Vagina (tissue), 2 donors: ENCODE data around the gene PRKAR1B. TPM values are rescaled to one million over a fixed set of nuclear protein-coding genes. Genes with fewer than 3 reads are reported as not detected.

Experiments used
- DNase-seq, 2 donors: peaks; one replicate each; pipeline ENCODE4 v3.0.0-alpha.2; 2017; ENCODE audit errors: extremely low spot score in 2 of 2
- H3K27ac ChIP-seq: fragments of 200-600 bp; sonication (generic); one replicate; pipeline ENCODE4 v1.5.1; 2019
- H3K27me3 ChIP-seq: fragments of 200-600 bp; sonication (generic); one replicate; pipeline ENCODE4 v1.5.1; 2019
- H3K36me3 ChIP-seq, 2 donors: fragments of 200-600 bp; sonication (generic); one replicate each; pipeline ENCODE4 v1.5.1; 2017 to 2019
- H3K4me1 ChIP-seq: fragments of 200-600 bp; sonication (generic); one replicate; pipeline ENCODE4 v1.5.1; 2019
- H3K4me3 ChIP-seq, 2 donors: fragments of 200-600 bp; sonication (generic); 1 replicate in 1 of 2; 2 replicates in 1 of 2; pipeline ENCODE4 v1.5.1; 2016 to 2019
- H3K9me3 ChIP-seq: fragments of 200-600 bp; sonication (generic); one replicate; pipeline ENCODE4 v1.5.1; 2019
- POLR2A ChIP-seq, 2 donors: fragments of 450-650 bp; IDR thresholded peaks; one replicate each; pipeline ENCODE4 v1.6.1; 2017; ENCODE audit warnings: antibody characterized with exemption in 2 of 2, mild to moderate bottlenecking in 2 of 2, moderate library complexity in 2 of 2
- POLR2AphosphoS5 ChIP-seq, 2 donors: sonication (generic); formaldehyde crosslinking; IDR thresholded peaks; one replicate each; pipeline ENCODE4 v1.9.0; 2017; ENCODE audit warnings: antibody characterized with exemption in 2 of 2, mild to moderate bottlenecking in 2 of 2, low read depth in 1 of 2; ENCODE audit not compliant: insufficient read depth in 1 of 2
- intact Hi-C: fragments of 100-400 bp; cut with DNase I; formaldehyde crosslinking; loops from one replicate; pipeline ENCODE4 v1.15.1; 2023
- total RNA-seq: library from RNA; depleted of rRNA; stranded (reverse); fragments of >200 nt; gene quantifications from one replicate; pipeline ENCODE4 v1.2.3, GENCODE V29; 2016
- TF ChIP-seq, protein P1 (sequence below), 3 experiments: fragments of 450-650 bp in 2 of 3; fragments of 200-600 bp in 1 of 3; sonication (generic) in 1 of 3; IDR thresholded peaks; one replicate each; pipeline ENCODE4 v1.5.1; 2017 to 2019; ENCODE audit warnings: antibody characterized with exemption in 3 of 3, mild to moderate bottlenecking in 2 of 3, moderate library complexity in 2 of 3

PRKAR1B gene
- total RNA-seq, 1 donor from 2014 or later, result 31.4 TPM

DNA sequence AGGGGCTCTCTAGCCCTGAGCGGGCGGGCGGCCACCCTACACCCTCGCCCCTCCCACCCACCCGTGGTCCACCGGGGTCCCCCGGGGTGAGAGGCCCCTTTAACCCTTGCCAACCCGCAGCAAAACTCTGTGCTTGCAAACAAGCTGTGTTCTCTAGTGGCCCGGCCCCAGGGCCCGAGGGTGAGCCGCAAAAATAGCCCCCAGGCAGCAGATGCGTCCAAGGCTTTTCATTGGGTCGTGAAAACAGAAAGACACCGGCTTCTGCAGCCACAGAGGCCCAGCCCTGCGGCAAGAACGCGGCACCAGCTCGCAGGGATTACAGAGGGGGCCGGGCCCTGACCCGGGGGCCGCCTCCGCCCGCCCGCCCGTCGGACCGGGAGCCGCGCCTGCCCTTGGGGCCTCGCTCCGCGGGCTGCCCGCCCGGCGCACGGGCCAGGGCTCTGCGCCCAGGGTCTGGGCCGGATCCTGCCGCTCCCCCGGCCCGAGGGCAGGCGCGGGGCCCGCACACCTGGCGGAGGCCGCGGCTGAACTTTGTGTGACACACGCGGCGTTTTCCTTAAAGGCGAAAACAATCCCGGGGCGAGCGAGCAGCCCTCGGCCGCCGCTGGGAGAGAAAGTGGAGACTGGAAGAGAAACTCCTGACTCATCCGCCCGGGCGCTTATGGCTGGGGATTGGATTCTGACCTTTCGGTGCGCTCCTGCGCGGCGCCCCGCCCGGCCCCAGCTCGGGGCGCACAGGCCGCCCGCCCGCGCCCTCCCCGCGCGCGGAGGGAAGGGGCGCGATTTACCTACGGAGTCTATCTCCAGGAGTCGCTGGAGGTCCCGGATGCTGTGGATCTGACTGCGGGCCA lies 210.2 kb downstream of the PRKAR1B start:
- no peak for DNase-seq
- Histone ChIP-seq H3K27me3 (peaks cover 4% of the 10 kb centered on the region), H3K27ac (peak overlapping the region; percentile 85), H3K4me3 (peak overlapping the region; percentile 57 to 63), H3K4me1 (peaks cover 73% of the 10 kb centered on the region), H3K36me3 (no peaks in the 10 kb centered on the region), H3K9me3 (no peaks in the 10 kb centered on the region)
- intact Hi-C loops, result loop anchor here (5.0 kb wide), 2 partner anchors 185 to 255 kb away; no protein-coding TSS in a partner anchor
- no peak for TF ChIP-seq POLR2A (IDR thresholded peaks at IDR 0.05)
- no peak for TF ChIP-seq POLR2AphosphoS5 (IDR thresholded peaks at IDR 0.05; ENCODE audit: insufficient read depth in 1 of 2, low read depth in 1 of 2)

DNA sequence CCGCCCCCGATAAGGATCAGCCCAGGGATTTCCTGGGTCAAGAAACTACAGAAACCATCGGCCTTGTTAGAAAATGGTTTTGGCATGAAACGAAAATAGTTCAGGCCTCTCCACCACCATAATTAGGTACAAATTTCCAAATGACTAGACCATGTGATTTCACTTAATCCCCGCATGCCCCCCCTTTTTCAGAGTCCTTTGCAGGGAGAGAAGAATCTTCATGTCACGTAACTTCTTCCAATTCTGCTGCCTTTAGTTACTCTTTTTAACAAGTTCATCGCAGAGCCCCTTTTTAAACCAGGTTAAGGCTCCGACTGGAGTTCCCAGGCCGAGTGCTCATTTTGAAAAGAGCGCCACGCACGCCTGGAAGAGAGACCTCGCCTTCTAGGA lies 210.9 kb downstream of the PRKAR1B start:
- no peak for DNase-seq
- Histone ChIP-seq H3K9me3 (no peaks in the 10 kb centered on the region), H3K4me1 (peaks cover 67% of the 10 kb centered on the region), H3K27ac (peak overlapping the region; percentile 85), H3K27me3 (no peaks in the 10 kb centered on the region), H3K36me3 (no peaks in the 10 kb centered on the region), H3K4me3 (peak overlapping the region; percentile 57 to 63)
- intact Hi-C loops, result loop anchor here (5.0 kb wide), 2 partner anchors 184 to 256 kb away; no protein-coding TSS in a partner anchor
- TF ChIP-seq, protein P1, sequence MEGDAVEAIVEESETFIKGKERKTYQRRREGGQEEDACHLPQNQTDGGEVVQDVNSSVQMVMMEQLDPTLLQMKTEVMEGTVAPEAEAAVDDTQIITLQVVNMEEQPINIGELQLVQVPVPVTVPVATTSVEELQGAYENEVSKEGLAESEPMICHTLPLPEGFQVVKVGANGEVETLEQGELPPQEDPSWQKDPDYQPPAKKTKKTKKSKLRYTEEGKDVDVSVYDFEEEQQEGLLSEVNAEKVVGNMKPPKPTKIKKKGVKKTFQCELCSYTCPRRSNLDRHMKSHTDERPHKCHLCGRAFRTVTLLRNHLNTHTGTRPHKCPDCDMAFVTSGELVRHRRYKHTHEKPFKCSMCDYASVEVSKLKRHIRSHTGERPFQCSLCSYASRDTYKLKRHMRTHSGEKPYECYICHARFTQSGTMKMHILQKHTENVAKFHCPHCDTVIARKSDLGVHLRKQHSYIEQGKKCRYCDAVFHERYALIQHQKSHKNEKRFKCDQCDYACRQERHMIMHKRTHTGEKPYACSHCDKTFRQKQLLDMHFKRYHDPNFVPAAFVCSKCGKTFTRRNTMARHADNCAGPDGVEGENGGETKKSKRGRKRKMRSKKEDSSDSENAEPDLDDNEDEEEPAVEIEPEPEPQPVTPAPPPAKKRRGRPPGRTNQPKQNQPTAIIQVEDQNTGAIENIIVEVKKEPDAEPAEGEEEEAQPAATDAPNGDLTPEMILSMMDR (IDR thresholded peaks at IDR 0.05), result no peak
- TF ChIP-seq POLR2AphosphoS5 (IDR thresholded peaks at IDR 0.05; ENCODE audit: insufficient read depth in 1 of 2, low read depth in 1 of 2) (no peak), POLR2A (IDR thresholded peaks at IDR 0.05) (no peak)

DNA sequence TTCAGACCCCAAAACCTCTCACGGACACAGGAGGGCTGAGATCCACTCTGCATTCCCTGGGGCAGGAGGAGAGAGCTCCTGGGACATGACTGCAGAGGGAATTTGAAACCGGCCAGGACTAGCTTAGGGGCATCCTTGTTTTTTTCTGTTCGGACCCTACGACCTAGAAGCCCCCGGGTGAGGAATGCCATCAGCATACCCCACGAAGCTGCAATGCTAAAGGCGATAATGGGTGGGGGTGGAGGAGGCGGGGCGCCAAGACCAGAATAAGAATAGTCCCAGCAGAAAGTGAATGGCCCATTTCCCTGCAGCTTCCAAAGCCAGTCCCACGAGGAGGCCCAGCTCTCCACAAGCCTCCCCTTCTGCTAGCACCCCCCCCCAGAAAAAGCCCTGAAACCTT lies 211.5 kb downstream of the PRKAR1B start:
- Histone ChIP-seq H3K9me3 (no peaks in the 10 kb centered on the region), H3K27me3 (no peaks in the 10 kb centered on the region), H3K4me1 (peaks cover 61% of the 10 kb centered on the region), H3K27ac (peak overlapping the region; percentile 85), H3K4me3 (peak overlapping the region in 1 of 2 donors; percentile 63), H3K36me3 (no peaks in the 10 kb centered on the region)
- intact Hi-C loops, result loop anchor here (5.0 kb wide), 2 partner anchors 183 to 257 kb away; no protein-coding TSS in a partner anchor
- TF ChIP-seq, protein P1 (IDR thresholded peaks at IDR 0.05), result no peak
- TF ChIP-seq POLR2AphosphoS5 (IDR thresholded peaks at IDR 0.05; ENCODE audit: insufficient read depth in 1 of 2, low read depth in 1 of 2) (no peak), POLR2A (IDR thresholded peaks at IDR 0.05) (no peak)
- no peak for DNase-seq

DNA sequence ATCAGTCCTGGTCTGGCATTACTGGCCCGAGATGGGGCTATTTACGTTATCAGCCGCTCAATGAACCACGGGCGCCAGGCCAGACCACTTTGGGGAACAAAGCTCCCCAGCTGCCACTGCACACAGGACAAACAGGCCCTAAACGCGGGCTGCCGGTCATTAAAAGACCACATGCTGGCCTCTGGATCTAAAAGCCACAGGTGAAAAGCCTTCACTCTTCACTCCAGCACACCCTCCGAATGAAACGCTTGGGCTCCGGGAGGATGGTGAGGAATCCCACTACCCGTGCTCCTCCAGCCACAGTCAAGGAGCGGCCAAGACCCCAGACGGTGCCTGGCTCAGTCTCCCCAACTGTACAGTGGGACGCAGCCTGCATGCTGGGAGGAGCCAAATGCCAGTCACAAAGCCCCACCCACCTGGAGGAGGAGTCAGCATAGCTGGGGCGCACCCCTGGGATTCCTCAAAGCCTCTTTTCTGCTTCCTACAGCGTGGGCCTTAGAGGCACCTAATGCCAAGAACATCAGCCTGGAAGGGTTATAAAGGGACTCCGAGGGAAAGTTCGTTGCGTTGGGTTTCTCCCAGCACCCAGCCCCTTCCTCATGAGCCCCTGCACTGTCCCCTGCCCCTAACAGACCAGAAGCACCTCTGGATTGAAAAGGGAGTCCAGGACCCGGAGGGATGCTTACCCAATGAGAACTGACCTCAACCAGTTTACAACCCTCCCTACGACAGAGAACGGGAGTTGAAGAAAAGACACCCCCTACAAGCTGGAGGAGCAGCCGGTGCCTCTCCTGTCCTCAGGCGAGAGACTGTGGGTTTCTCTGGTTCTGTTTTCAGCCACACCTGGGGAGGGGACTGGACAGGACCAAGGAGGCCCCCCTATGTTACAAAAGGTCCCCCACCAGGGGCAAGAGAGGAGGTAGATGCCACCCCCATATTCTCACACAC lies 212.2 kb downstream of the PRKAR1B start:
- intact Hi-C loops, result loop anchor here (5.0 kb wide), 2 partner anchors 183 to 257 kb away; no protein-coding TSS in a partner anchor
- TF ChIP-seq POLR2AphosphoS5 (IDR thresholded peaks at IDR 0.05; ENCODE audit: insufficient read depth in 1 of 2, low read depth in 1 of 2) (no peak), POLR2A (IDR thresholded peaks at IDR 0.05) (no peak)
- TF ChIP-seq, protein P1 (IDR thresholded peaks at IDR 0.05), result no peak
- H3K9me3 ChIP-seq, result no peaks in the 10 kb centered on the region
- H3K4me1 ChIP-seq, result peaks cover 54% of the 10 kb centered on the region
- no peak overlapping the region for H3K4me3 ChIP-seq
- DNase-seq, result no peak
- H3K36me3 ChIP-seq, result peaks cover 0 to 5% of the 10 kb centered on the region in 2 donors
- H3K27ac ChIP-seq, result peak overlapping the region; percentile 85
- no peaks in the 10 kb centered on the region for H3K27me3 ChIP-seq

DNA sequence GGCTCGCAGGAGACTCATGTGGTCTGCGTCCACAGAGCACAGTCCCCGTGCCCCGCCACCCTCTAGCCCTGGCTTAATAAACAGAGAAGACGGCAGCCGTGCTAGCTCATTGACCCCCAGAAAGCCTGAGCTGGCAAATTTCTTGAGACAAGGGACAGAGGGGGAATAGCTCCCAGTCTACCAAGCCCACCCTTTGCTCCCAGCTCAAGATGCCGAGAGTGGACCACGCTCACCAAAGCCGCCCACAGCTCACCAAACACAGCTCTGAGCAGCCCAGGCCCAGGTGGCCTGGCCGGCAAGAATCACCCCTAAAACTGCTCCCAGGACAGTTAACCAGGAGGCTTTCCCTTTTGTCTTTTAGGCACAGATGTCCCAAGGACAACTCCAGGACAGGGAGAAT lies 212.8 kb downstream of the PRKAR1B start:
- intact Hi-C loops, result no loop called here
- peaks cover 53% of the 10 kb centered on the region for H3K4me1 ChIP-seq
- no peak overlapping the region for H3K4me3 ChIP-seq

More for the DNA sequence above, 212.8 kb downstream of the PRKAR1B start:
- no peaks in the 10 kb centered on the region for H3K27me3 ChIP-seq
- peak overlapping the region; percentile 40 for H3K27ac ChIP-seq
- H3K36me3 ChIP-seq, result peaks cover 0 to 5% of the 10 kb centered on the region in 2 donors
- no peaks in the 10 kb centered on the region for H3K9me3 ChIP-seq
- DNase-seq, result no peak
- TF ChIP-seq, protein P1 (IDR thresholded peaks at IDR 0.05), result no peak
- TF ChIP-seq POLR2A (IDR thresholded peaks at IDR 0.05) (no peak), POLR2AphosphoS5 (IDR thresholded peaks at IDR 0.05; ENCODE audit: insufficient read depth in 1 of 2, low read depth in 1 of 2) (no peak)
